Measurements from ENCODE around the gene CEP112. TPM values are rescaled to one million over a fixed set of nuclear protein-coding genes. Genes with fewer than 3 reads are reported as not detected.

CEP112 gene
- total and polyA plus RNA-seq, 9 of the 15 experiments (the other 6 are each of a cell fraction or from before 2014, with no cell fraction given), result 0.84 TPM; not detected in 8

DNA sequence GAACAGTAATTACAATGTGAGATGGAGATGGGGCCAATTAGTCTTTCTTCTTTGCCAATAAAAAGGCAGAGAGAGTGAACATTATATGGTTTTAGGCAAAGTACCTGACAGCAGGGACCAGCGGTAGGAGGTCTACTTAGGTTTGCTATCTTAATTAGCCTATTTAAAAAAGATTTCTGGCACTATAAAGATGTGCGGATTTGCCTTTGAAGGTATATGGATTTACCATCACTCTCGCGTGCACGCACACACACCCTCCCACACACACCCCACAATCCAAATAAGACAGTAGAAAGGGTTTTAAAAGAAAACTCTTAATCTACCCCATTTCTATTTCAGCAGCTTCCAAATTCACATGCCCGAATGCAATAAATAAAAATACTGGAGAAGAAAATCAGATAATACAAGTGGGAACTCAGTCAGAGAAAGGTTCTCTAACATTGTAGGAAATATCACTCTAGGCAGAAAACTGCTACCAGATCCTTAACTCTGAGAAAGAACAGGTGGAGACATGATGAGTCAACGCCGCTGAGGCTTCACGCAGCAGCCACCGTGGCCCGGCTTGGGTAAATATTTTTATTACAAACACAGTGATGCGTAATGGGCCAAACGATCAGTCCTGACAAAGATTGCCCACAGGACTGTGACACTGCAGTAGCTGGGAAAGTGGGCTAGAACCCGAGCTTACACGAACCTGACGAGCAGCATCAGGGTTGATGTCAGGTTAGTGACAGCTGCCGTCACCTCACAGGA lies 563.9 kb downstream of the CEP112 start:
- no peaks in the 10 kb centered on the region for H3K9me3 ChIP-seq (replicated peaks; ENCODE audit: control insufficient read depth, insufficient read depth, low read depth, low read length)
- no peak overlapping the region for H3K27ac ChIP-seq (ENCODE audit: extremely low read depth, low read depth, low read length)
- peaks cover 13 to 25% of the 10 kb centered on the region in 2 experiments; a peak in 3 of 5 replicates for H3K27me3 ChIP-seq (ENCODE audit: control insufficient read depth in 2 of 2, insufficient read depth in 2 of 2, low read length in 2 of 2)
- CTCF ChIA-PET (ENCODE audit: low intra/inter-chr PET ratio), result no interaction called here
- BruUV-seq (replicated peaks), result no TSS peak
- DNase-seq (ENCODE audit: extremely low read depth in 1 of 4, low spot score in 3 of 4) (no peak), FAIRE-seq (no peak), ATAC-seq (no peak)
- H3K79me2 ChIP-seq (ENCODE audit: control insufficient read depth, insufficient read depth, low read length), result no peaks in the 10 kb centered on the region
- no peak overlapping the region for H3K9ac ChIP-seq (ENCODE audit: insufficient read depth in 1 of 2, low read depth in 2 of 2, low read length in 2 of 2)
- H3K4me1 ChIP-seq (replicated peaks in 1 of 2; ENCODE audit: control insufficient read depth in 2 of 2, insufficient read depth in 2 of 2, low read length in 2 of 2), result no peaks in the 10 kb centered on the region
- H3K4me3 ChIP-seq, result no peak overlapping the region
- H2AFZ ChIP-seq (ENCODE audit: low read depth, low read length), result no peak overlapping the region
- no peaks in the 10 kb centered on the region for H3K36me3 ChIP-seq (ENCODE audit: control insufficient read depth, insufficient read depth, low read length)
- under 1% methylated on average over 17 of the region's 17 CpGs for WGBS (ENCODE audit: insufficient coverage, low coverage, missing lambda C conversion rate)
- intact Hi-C loops (cut with micrococcal nuclease), result no loop called here
- H4K20me1 ChIP-seq (replicated peaks; ENCODE audit: control insufficient read depth, insufficient read depth, low read length), result no peaks in the 10 kb centered on the region
- in situ Hi-C loops (cut with MboI), result no loop called here
- no peaks in the 10 kb centered on the region for H3K9me1 ChIP-seq (ENCODE audit: control insufficient read depth, insufficient read depth, low read length)
- no peak overlapping the region for H3K4me2 ChIP-seq (ENCODE audit: insufficient read depth, low read length)
- POLR2A ChIA-PET, result interaction anchor here (0.7 kb wide), 1 partner anchor 12 kb away, joined by 3 read pairs; no protein-coding TSS in a partner anchor
- TF ChIP-seq DPF2 (IDR thresholded peaks at IDR 0.05) (no peak), SIN3B (IDR thresholded peaks at IDR 0.05; ENCODE audit: low read depth) (no peak), ZNF121 (CRISPR knock-in tag; conservative IDR thresholded peaks at IDR 0.05) (no peak), STAT5B (CRISPR knock-in tag; IDR thresholded peaks at IDR 0.05) (no peak), TCF15 (CRISPR knock-in tag; IDR thresholded peaks at IDR 0.05) (no peak), SREBF2 (CRISPR knock-in tag; IDR thresholded peaks at IDR 0.05) (no peak), DEAF1 (CRISPR knock-in tag; IDR thresholded peaks at IDR 0.05) (no peak), NR0B1 (IDR thresholded peaks at IDR 0.05; ENCODE audit: partially characterized antibody) (no peak), BRF2 (IDR thresholded peaks at IDR 0.05; ENCODE audit: borderline replicate concordance, insufficient read depth, insufficient read length) (no peak), TCF7L2 (IDR thresholded peaks at IDR 0.05; ENCODE audit: low read depth, low read length) (no peak), HDAC6 (IDR thresholded peaks at IDR 0.05; ENCODE audit: low read depth, low read length) (no peak), KHSRP (IDR thresholded peaks at IDR 0.05) (no peak), TSC22D4 (tag; IDR thresholded peaks at IDR 0.05) (no peak)
- TF ChIP-seq, protein P1, sequence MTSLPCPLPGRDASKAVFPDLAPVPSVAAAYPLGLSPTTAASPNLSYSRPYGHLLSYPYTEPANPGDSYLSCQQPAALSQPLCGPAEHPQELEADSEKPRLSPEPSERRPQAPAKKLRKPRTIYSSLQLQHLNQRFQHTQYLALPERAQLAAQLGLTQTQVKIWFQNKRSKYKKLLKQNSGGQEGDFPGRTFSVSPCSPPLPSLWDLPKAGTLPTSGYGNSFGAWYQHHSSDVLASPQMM (CRISPR knock-in tag; IDR thresholded peaks at IDR 0.05), result no peak
- TF ChIP-seq, protein P2, sequence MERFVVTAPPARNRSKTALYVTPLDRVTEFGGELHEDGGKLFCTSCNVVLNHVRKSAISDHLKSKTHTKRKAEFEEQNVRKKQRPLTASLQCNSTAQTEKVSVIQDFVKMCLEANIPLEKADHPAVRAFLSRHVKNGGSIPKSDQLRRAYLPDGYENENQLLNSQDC (CRISPR knock-in tag; IDR thresholded peaks at IDR 0.05), result no peak
